Activated CD8-positive, alpha-beta memory T cell treated with anti-CD3 and anti-CD28 coated beads for 24 hours (primary cell): ENCODE data around the gene TANC1.
A peak's percentile ranks its signal among the peaks of the same experiment; 100 is the strongest.

Experiments used
- DNase-seq: peaks from one replicate; pipeline ENCODE4 v3.0.0-alpha.2; 2020

The TANC1 gene

GRCh38 chr2:158968396-158969161, at the start of gene TANC1:
TANC1 (plus strand) TSS chr2:158968640; CDS start chr2:159065911, 97,271 bp downstream.
- DNase-seq = peak; percentile 82

DNA sequence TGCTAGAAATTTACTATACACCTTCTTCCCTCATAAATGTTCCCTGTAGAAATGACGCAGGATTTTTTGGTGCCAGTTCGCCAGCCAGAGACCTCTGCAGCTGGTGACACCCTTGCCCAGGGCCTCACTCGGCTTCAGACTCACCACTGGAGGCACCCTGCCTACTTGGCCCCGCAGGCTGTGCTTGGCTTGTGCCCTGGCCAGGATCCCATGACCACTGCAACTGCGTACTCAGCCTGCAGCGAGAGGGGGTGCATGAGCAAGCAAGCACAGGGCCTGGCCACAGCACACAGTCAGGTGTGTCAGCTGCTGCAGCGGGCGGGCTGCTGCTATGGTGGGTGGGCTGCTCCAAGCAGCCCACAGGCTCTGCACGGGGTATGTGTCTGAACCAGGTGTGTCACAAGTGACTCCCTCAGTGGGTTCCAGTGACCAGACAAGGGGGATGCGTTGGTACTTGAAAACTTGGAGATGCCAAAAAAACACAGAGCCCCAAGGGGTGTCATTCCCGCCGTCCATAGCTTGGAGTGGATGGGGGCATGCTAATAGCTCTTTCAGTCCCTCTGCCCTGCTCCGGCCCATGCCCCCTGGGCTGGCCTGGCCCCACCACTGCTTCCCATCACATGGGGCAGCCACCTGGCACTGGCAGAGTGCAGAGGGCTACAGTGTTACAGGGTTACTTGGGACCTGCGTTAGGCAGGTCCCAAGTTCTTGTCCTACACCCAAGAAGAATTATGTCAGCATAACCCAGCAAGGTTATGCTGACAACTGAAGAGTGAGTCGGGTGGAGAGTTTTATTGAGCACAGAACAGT, 46.6 kb upstream of the TANC1 start:
- DNase-seq = no peak

- no peak for DNase-seq
Observed at GRCh38 chr2:158922601-158923000, 45.8 kb upstream of the TANC1 start.

- DNase-seq = no peak
Observed at GRCh38 chr2:158923180-158923594, 45.3 kb upstream of the TANC1 start.

DNA sequence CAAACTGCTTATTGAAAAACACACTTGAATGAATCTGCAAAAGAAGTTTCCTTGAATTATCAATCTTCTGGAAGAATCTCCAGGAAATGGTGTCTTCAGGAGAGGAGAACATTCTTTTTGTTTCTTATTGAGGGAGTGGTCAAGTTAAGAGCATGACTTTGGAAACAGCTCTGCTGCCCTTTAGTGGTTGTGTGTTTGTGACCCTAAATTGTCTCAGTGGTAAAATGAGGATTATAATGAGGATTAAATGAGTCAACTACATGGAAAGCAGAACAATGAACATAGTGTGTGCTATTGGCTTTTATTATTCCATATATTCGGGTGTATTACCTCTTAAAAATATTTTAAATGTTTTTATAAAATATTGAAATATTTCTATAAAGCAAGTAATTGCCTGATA, 44.8 kb upstream of the TANC1 start:
- no peak for DNase-seq

- DNase-seq = no peak
Observed at GRCh38 chr2:158926478-158926948, 41.9 kb upstream of the TANC1 start.

- DNase-seq = no peak
Observed at GRCh38 chr2:158928515-158928914, 39.9 kb upstream of the TANC1 start.

DNA sequence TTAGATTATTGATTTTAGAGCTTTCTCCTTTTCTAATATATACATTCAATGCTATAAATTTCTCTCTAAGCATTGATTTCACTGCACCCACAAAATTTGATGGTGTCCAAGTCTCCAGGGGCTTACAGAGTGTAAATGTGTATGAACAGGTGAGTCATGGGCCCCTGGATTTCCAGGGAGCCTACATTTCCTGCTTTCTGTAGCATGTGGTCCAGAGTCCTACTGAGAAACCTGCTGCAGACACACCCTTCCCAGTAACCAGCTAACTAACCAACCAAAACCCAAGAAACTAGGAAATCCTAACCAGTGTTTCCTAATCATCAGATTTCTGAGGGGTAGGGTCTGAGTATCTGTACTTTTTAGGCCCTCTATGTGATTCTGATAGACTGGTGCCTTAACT, 39.5 kb upstream of the TANC1 start:
- DNase-seq = no peak

DNA sequence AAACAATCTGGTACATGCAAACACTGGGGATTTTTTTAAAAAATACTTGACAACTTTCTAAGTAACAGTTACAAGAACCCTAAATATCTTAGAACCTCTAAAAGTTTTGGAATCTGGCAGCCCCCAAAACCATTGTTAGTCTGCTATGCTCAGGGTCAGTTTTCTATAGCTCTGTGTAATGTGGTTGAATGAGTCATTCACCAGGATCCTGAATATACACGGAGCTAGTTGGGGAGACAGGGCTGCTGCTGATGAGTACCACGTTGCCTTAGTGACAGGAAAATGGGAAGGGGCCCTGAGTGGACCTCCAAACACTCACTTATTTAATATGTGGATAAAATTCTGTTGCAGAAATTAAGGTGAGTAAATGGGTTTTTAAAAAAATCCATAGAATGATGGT, 36.9 kb upstream of the TANC1 start:
- no peak for DNase-seq

- no peak for DNase-seq
Observed at GRCh38 chr2:158932131-158932645, 36.3 kb upstream of the TANC1 start.

GRCh38 chr2:158934170-158934569, 34.3 kb upstream of the TANC1 start:
- no peak for DNase-seq

DNA sequence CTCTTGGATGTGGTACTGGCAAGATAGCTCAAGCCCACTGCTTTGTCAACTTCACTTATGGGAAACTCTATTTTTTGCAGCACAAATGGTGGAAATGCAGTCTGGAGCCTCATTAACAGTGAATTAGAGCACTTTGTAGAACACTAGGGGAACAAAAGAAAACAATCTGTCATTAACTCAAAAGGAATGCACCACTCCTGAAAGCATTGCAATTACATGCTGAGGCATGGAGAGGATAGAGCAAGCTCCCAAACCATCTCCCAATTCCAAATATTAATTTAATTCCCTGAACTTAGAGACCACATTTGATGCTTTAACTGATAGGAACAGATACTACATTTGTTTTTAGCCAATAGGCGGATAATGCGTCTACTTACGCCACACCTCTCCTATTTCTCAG, 32.8 kb upstream of the TANC1 start:
- DNase-seq = no peak

- no peak for DNase-seq
Observed at GRCh38 chr2:158936978-158937377, 31.5 kb upstream of the TANC1 start.

GRCh38 chr2:158940356-158940755, 28.1 kb upstream of the TANC1 start:
- no peak for DNase-seq

GRCh38 chr2:158943973-158944372, 24.5 kb upstream of the TANC1 start:
- DNase-seq = no peak

DNA sequence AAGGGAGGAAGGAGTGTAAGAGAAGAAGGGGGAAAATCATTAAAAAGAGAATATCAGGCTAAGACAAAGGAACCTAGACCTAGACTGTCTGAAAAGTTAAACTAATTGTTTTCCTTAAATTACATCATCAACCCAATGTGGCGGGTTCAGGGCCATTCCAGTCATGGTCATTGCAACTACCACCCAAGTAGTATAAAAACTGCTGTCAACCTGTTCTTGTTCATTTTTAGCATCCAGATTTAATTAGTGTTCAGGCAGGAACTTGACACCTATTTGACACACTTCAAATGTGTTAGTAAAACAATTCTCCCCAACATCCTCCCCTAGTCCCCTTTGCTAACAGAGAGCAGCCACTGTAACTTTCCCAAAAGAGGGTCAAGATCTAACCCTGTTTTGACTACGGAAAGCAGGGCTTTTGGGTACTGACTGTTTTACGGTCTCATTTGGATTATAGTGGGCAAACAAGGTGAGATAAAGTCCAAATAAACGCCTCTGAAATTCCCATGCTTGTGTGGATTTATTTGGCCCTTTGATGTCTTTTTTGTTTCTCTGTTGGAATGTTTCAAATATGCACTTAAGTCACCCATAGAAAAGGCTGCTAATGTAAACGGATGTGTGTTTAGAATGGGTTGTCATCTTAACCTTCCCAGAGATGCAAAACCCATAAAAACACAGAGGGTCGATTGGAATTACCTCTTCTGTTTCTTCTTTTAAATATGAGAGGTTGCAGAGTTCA, 19.3 kb upstream of the TANC1 start:
- DNase-seq = no peak

- DNase-seq = no peak
Observed at GRCh38 chr2:158953454-158953853, 15.0 kb upstream of the TANC1 start.

GRCh38 chr2:158953926-158954763, 14.3 kb upstream of the TANC1 start:
- peak; percentile 61 for DNase-seq

- no peak for DNase-seq
Observed at GRCh38 chr2:158955842-158956365, 12.5 kb upstream of the TANC1 start.

- no peak for DNase-seq
Observed at GRCh38 chr2:158958365-158958764, 10.1 kb upstream of the TANC1 start.

- DNase-seq = no peak
Observed at GRCh38 chr2:158960193-158960592, 8.2 kb upstream of the TANC1 start.

- DNase-seq = no peak
Observed at GRCh38 chr2:158962074-158962473, 6.4 kb upstream of the TANC1 start.
